RKO (cell line): ENCODE measurements around the gene POU3F3.

ENCODE experiments used
- DNase-seq: peaks from one replicate; pipeline ENCODE4 v3.0.0-alpha.2; 2016; ENCODE audit warnings: low spot score

The POU3F3 gene

GRCh38 chr2:104861351-104862057, 7.6 kb downstream of the POU3F3 start:
- no peak for DNase-seq

- DNase-seq, result no peak
These were observed 8.4 kb downstream of the POU3F3 start for GRCh38 chr2:104862058-104862941.

GRCh38 chr2:104863146-104863467, 9.2 kb downstream of the POU3F3 start:
- no peak for DNase-seq

GRCh38 chr2:104863468-104864279, 9.8 kb downstream of the POU3F3 start:
- DNase-seq, result no peak

GRCh38 chr2:104864280-104865095, 10.6 kb downstream of the POU3F3 start:
- DNase-seq, result no peak

GRCh38 chr2:104865096-104865470, 11.2 kb downstream of the POU3F3 start:
- DNase-seq, result no peak

- DNase-seq, result no peak
These were observed 12.4 kb downstream of the POU3F3 start for GRCh38 chr2:104866122-104866864.

- no peak for DNase-seq
These were observed 13.2 kb downstream of the POU3F3 start for GRCh38 chr2:104866883-104867812.

GRCh38 chr2:104867813-104868504, 14.0 kb downstream of the POU3F3 start:
- no peak for DNase-seq

GRCh38 chr2:104868505-104868866, 14.6 kb downstream of the POU3F3 start:
- DNase-seq, result no peak

- no peak for DNase-seq
These were observed 16.4 kb downstream of the POU3F3 start for GRCh38 chr2:104870100-104870975.

- DNase-seq, result no peak
These were observed 17.7 kb downstream of the POU3F3 start for GRCh38 chr2:104871649-104871971.

GRCh38 chr2:104871972-104872865, 18.3 kb downstream of the POU3F3 start:
- no peak for DNase-seq

GRCh38 chr2:104872866-104873688, 19.2 kb downstream of the POU3F3 start:
- peak; percentile 89 for DNase-seq

GRCh38 chr2:104873689-104874054, 19.8 kb downstream of the POU3F3 start:
- DNase-seq, result no peak

- no peak for DNase-seq
These were observed 20.3 kb downstream of the POU3F3 start for GRCh38 chr2:104874230-104874629.

GRCh38 chr2:104875262-104875661, 21.3 kb downstream of the POU3F3 start:
- DNase-seq, result no peak
